RWPE1 (cell line): ENCODE measurements around the gene PLCH1.

Experiments
- CTCF ChIA-PET: fragments of 350-600 bp; sonication (Branson Sonifier 250); formaldehyde crosslinking; extraction: SDS; loops from one replicate; lab custom pipeline; 2021; lab: Yijun Ruan, JAX
- POLR2A ChIA-PET: fragments of 400-600 bp; formaldehyde crosslinking; extraction: SDS; loops from one replicate; lab custom pipeline; 2020; ENCODE audit warnings: antibody characterized with exemption; ENCODE audit not compliant: low non-redundant PET; lab: Yijun Ruan, JAX
- DNase-seq: peaks from one replicate; pipeline ENCODE4 v3.0.0; 2012; ENCODE audit warnings: low spot score
- H3K27ac ChIP-seq: fragments of 450-650 bp; 2 replicates; pipeline ENCODE4 v1.5.1; 2017
- TF ChIP-seq, protein P1 (sequence below): fragments of 450-650 bp; conservative IDR thresholded peaks from 2 replicates; pipeline ENCODE4 v1.5.1; 2017; ENCODE audit warnings: low read depth, mild to moderate bottlenecking

Gene PLCH1

GRCh38 chr3:155500194-155500818 lies 244.6 kb downstream of the PLCH1 start:
- POLR2A ChIA-PET = no interaction called here
- H3K27ac ChIP-seq = no peak overlapping the region
- TF ChIP-seq, protein P1, sequence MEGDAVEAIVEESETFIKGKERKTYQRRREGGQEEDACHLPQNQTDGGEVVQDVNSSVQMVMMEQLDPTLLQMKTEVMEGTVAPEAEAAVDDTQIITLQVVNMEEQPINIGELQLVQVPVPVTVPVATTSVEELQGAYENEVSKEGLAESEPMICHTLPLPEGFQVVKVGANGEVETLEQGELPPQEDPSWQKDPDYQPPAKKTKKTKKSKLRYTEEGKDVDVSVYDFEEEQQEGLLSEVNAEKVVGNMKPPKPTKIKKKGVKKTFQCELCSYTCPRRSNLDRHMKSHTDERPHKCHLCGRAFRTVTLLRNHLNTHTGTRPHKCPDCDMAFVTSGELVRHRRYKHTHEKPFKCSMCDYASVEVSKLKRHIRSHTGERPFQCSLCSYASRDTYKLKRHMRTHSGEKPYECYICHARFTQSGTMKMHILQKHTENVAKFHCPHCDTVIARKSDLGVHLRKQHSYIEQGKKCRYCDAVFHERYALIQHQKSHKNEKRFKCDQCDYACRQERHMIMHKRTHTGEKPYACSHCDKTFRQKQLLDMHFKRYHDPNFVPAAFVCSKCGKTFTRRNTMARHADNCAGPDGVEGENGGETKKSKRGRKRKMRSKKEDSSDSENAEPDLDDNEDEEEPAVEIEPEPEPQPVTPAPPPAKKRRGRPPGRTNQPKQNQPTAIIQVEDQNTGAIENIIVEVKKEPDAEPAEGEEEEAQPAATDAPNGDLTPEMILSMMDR = no peak
- DNase-seq = no peak
- CTCF ChIA-PET = no interaction called here

DNA sequence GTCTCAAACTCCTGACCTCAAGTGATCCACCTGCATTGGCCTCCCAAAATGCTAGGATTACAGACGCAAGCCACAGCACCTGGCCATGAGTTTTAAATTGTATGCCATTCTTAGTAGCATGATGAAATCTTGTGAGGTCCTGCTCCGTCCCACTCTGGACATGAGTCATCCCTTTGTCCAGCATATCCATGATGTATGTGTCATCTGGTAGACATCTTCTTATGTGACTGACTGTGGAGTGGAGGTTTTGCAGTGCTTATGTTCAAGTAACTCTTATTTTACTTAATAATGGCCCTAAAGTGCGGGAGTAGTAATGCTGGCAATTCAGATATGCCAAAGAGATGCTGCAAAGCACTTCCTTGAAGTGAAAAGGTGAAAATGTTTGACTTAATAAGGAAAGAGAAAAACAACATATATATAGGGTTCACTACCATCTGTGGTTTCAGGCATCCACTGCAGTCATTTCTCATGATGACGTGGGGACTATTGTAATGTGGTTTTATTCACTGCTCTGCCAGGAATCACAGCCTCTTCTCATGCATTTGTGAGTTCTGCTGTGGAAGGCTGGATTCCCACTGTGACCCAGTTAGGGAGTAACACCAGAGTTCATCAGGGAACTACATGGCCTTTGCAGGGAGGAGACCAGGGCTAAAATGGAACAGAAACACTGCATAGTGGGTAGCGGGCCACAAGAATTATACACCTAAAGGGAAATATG lies 246.8 kb downstream of the PLCH1 start:
- TF ChIP-seq, protein P1 = no peak
- CTCF ChIA-PET = interaction anchor here (0.6 kb wide), 1 partner anchor 204 kb away, joined by 3 read pairs; no protein-coding TSS in a partner anchor
- no peak overlapping the region for H3K27ac ChIP-seq
- POLR2A ChIA-PET = no interaction called here
- DNase-seq = peak; percentile 33

DNA sequence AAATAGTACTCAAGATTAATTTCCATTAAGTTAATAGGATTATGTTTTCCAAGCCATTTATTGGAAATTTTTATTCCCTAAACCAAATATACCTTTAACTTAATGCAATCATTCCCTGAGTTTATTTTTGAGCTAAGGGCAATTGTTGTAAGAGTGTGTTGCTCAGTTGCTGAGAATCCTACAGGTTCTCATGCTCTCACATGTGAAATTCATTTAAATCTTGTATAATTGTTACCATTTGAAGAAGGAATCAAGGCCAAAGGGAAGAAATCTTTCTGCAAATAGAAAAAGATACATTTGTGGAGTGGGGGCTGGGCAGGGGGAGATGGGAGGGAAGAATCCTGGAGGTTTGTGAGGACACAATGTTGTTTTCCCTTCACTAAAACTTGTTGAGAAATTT lies 248.7 kb downstream of the PLCH1 start:
- ChIA-PET CTCF (interaction anchor here (0.7 kb wide), 1 partner anchor 935 kb away, joined by 3 read pairs; no protein-coding TSS in a partner anchor), POLR2A (no interaction called here)
- TF ChIP-seq, protein P1 = no peak
- DNase-seq = no peak
- no peak overlapping the region for H3K27ac ChIP-seq

DNA sequence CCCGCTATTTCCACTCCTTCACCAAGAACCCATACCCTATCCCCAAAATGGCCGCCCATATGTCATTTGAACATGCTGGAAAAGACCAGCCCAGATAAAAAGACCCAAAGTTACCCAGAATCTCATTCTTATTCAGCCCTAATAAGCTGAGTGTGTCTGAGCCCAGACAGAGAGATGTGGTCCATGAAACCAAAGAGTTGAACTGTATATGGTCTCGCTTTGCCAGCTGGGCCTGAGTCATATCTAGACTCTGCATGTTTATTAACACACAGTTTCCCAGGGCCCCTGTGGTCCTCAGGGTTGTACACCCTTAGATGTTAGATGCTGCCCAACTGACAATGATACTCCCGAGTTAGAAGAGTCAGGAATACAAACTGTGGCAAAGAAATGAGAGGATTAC lies 249.5 kb downstream of the PLCH1 start:
- CTCF ChIA-PET = no interaction called here
- TF ChIP-seq, protein P1 = no peak
- POLR2A ChIA-PET = no interaction called here
- no peak for DNase-seq
- no peak overlapping the region for H3K27ac ChIP-seq

GRCh38 chr3:155494332-155494731 lies 250.5 kb downstream of the PLCH1 start:
- ChIA-PET POLR2A (no interaction called here), CTCF (no interaction called here)
- no peak for DNase-seq
- TF ChIP-seq, protein P1 = no peak
- no peak overlapping the region for H3K27ac ChIP-seq

DNA sequence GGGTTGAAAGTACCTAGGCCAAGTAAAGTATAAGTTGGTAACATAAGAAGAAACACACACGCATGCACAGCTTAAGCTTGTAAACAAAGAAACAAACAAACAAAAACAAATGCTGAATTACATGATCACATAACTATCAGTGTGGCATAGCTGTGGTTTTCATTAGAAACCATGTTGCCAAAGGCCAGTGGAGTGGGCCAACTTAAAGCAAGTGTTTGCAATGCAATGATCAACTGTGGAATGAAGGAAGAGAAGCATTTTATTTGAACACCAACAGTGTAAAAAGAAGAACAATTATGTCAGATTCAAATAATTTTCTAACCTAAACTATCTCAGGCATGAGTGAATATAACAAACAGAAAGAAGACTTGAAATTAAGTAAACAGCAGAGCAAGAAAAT lies 252.0 kb downstream of the PLCH1 start:
- H3K27ac ChIP-seq = no peak overlapping the region
- ChIA-PET CTCF (no interaction called here), POLR2A (no interaction called here)
- TF ChIP-seq, protein P1 = no peak
- no peak for DNase-seq
